Vagina (tissue), 2 donors: ENCODE results near the gene FYB1. TPM values are rescaled to one million over a fixed set of nuclear protein-coding genes. Genes with fewer than 3 reads are reported as not detected.

Experiments used
- DNase-seq, 2 donors: peaks; one replicate each; pipeline ENCODE4 v3.0.0-alpha.2; 2017; ENCODE audit errors: extremely low spot score in 2 of 2
- H3K27ac ChIP-seq: fragments of 200-600 bp; sonication (generic); one replicate; pipeline ENCODE4 v1.5.1; 2019
- H3K27me3 ChIP-seq: fragments of 200-600 bp; sonication (generic); one replicate; pipeline ENCODE4 v1.5.1; 2019
- H3K36me3 ChIP-seq, 2 donors: fragments of 200-600 bp; sonication (generic); one replicate each; pipeline ENCODE4 v1.5.1; 2017 to 2019
- H3K4me1 ChIP-seq: fragments of 200-600 bp; sonication (generic); one replicate; pipeline ENCODE4 v1.5.1; 2019
- H3K4me3 ChIP-seq, 2 donors: fragments of 200-600 bp; sonication (generic); 1 replicate in 1 of 2; 2 replicates in 1 of 2; pipeline ENCODE4 v1.5.1; 2016 to 2019
- H3K9me3 ChIP-seq: fragments of 200-600 bp; sonication (generic); one replicate; pipeline ENCODE4 v1.5.1; 2019
- POLR2A ChIP-seq, 2 donors: fragments of 450-650 bp; IDR thresholded peaks; one replicate each; pipeline ENCODE4 v1.6.1; 2017; ENCODE audit warnings: antibody characterized with exemption in 2 of 2, mild to moderate bottlenecking in 2 of 2, moderate library complexity in 2 of 2
- POLR2AphosphoS5 ChIP-seq, 2 donors: sonication (generic); formaldehyde crosslinking; IDR thresholded peaks; one replicate each; pipeline ENCODE4 v1.9.0; 2017; ENCODE audit warnings: antibody characterized with exemption in 2 of 2, mild to moderate bottlenecking in 2 of 2, low read depth in 1 of 2; ENCODE audit not compliant: insufficient read depth in 1 of 2
- intact Hi-C: fragments of 100-400 bp; cut with DNase I; formaldehyde crosslinking; loops from one replicate; pipeline ENCODE4 v1.15.1; 2023
- total RNA-seq: library from RNA; depleted of rRNA; stranded (reverse); fragments of >200 nt; gene quantifications from one replicate; pipeline ENCODE4 v1.2.3, GENCODE V29; 2016
- TF ChIP-seq, protein P1 (sequence below), 3 experiments: fragments of 450-650 bp in 2 of 3; fragments of 200-600 bp in 1 of 3; sonication (generic) in 1 of 3; IDR thresholded peaks; one replicate each; pipeline ENCODE4 v1.5.1; 2017 to 2019; ENCODE audit warnings: antibody characterized with exemption in 3 of 3, mild to moderate bottlenecking in 2 of 3, moderate library complexity in 2 of 3

The FYB1 gene
- total RNA-seq, 1 donor from 2014 or later, result 10.8 TPM

- Histone ChIP-seq H3K27ac (peak overlapping the region; percentile 57), H3K9me3 (no peaks in the 10 kb centered on the region), H3K4me3 (no peak overlapping the region), H3K36me3 (no peaks in the 10 kb centered on the region), H3K4me1 (peaks cover 14% of the 10 kb centered on the region), H3K27me3 (no peaks in the 10 kb centered on the region)
- DNase-seq, result no peak
- TF ChIP-seq, protein P1, sequence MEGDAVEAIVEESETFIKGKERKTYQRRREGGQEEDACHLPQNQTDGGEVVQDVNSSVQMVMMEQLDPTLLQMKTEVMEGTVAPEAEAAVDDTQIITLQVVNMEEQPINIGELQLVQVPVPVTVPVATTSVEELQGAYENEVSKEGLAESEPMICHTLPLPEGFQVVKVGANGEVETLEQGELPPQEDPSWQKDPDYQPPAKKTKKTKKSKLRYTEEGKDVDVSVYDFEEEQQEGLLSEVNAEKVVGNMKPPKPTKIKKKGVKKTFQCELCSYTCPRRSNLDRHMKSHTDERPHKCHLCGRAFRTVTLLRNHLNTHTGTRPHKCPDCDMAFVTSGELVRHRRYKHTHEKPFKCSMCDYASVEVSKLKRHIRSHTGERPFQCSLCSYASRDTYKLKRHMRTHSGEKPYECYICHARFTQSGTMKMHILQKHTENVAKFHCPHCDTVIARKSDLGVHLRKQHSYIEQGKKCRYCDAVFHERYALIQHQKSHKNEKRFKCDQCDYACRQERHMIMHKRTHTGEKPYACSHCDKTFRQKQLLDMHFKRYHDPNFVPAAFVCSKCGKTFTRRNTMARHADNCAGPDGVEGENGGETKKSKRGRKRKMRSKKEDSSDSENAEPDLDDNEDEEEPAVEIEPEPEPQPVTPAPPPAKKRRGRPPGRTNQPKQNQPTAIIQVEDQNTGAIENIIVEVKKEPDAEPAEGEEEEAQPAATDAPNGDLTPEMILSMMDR (IDR thresholded peaks at IDR 0.05), result peak; percentile 92 to 96 (median 92)
- TF ChIP-seq POLR2A (IDR thresholded peaks at IDR 0.05) (no peak), POLR2AphosphoS5 (IDR thresholded peaks at IDR 0.05; ENCODE audit: insufficient read depth in 1 of 2, low read depth in 1 of 2) (peak; percentile 18 to 23)
- intact Hi-C loops, result loop anchor here (2.0 to 10.0 kb wide), 2 partner anchors 65 to 347 kb away; no protein-coding TSS in a partner anchor
Observed at GRCh38 chr5:39217365-39218281, 1.7 kb downstream of the FYB1 start.

DNA sequence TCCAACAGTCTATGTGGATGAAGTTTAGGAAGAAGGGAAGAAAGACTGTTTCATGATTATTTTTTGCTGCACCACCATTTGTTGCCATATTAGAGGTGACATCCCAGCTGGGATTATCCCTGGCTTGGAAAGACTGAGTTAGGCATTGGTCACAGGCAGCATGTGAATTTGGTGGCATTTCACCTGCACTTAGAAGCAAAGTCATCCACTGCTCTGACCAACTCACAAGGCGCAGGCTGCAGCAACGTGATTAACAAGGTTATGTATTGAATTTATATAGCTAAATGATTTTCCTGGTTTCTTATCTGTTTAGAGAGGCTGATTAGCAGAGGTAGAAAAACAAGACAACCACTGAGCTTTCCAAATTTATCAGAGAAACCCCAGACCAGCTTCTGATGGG lies 2.7 kb downstream of the FYB1 start:
- Histone ChIP-seq H3K4me3 (no peak overlapping the region), H3K36me3 (no peaks in the 10 kb centered on the region), H3K27ac (no peak overlapping the region), H3K27me3 (no peaks in the 10 kb centered on the region), H3K9me3 (no peaks in the 10 kb centered on the region), H3K4me1 (peaks cover 14% of the 10 kb centered on the region)
- no peak for DNase-seq
- intact Hi-C loops, result loop anchor here (10.0 kb wide), 1 partner anchor 348 kb away; no protein-coding TSS in a partner anchor
- TF ChIP-seq POLR2AphosphoS5 (IDR thresholded peaks at IDR 0.05; ENCODE audit: insufficient read depth in 1 of 2, low read depth in 1 of 2) (no peak), POLR2A (IDR thresholded peaks at IDR 0.05) (no peak)
- TF ChIP-seq, protein P1 (IDR thresholded peaks at IDR 0.05), result no peak

GRCh38 chr5:39215857-39216256 lies 3.5 kb downstream of the FYB1 start:
- TF ChIP-seq POLR2A (IDR thresholded peaks at IDR 0.05) (no peak), POLR2AphosphoS5 (IDR thresholded peaks at IDR 0.05; ENCODE audit: insufficient read depth in 1 of 2, low read depth in 1 of 2) (no peak)
- TF ChIP-seq, protein P1 (IDR thresholded peaks at IDR 0.05), result no peak
- no peaks in the 10 kb centered on the region for H3K27me3 ChIP-seq
- H3K9me3 ChIP-seq, result no peaks in the 10 kb centered on the region
- H3K36me3 ChIP-seq, result no peaks in the 10 kb centered on the region
- peaks cover 14% of the 10 kb centered on the region for H3K4me1 ChIP-seq
- intact Hi-C loops, result loop anchor here (10.0 kb wide), 1 partner anchor 349 kb away; no protein-coding TSS in a partner anchor
- DNase-seq, result no peak
- no peak overlapping the region for H3K4me3 ChIP-seq
- no peak overlapping the region for H3K27ac ChIP-seq

DNA sequence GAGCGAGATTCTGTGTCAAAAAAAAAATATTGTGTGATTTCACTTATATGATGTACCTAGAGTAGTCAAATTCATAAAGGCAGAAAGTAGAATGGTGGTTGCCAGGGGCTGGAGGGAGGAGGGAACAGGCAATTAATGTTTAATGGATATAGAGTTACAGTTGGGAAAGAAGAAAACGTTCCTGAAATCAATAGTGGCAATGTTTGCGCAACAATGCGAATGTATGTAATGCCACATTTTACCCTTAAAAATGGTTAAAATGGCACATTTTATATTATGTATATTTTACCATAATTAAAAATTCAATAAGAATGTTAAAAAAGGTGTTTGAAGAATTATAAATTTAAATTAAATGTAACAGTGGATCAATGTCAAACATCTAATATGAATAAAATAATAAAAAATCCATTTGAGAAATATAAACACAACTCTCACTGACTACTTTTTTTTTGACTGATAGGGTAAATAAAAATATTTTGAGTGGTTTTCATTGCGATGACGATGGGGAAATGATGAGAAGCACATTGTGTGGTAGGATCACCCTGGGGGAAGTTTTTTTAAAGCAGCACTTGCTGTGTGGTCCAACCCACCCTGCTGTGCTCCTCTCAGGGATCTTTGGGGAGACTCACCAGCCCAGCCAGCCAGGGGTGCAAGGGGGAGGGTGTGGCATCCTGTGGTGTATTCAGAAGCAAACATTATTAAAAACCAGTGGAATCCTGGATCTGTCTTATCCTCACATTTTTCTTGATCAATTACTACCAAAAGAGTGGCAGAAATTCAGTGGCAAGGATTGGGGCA lies 4.3 kb downstream of the FYB1 start:
- no peaks in the 10 kb centered on the region for H3K27me3 ChIP-seq
- no peaks in the 10 kb centered on the region for H3K36me3 ChIP-seq
- no peaks in the 10 kb centered on the region for H3K9me3 ChIP-seq
- intact Hi-C loops, result loop anchor here (10.0 kb wide), 1 partner anchor 350 kb away; no protein-coding TSS in a partner anchor
- H3K4me3 ChIP-seq, result no peak overlapping the region
- peaks cover 14% of the 10 kb centered on the region for H3K4me1 ChIP-seq
- no peak overlapping the region for H3K27ac ChIP-seq
- no peak for DNase-seq
- TF ChIP-seq, protein P1 (IDR thresholded peaks at IDR 0.05), result no peak
- TF ChIP-seq POLR2AphosphoS5 (IDR thresholded peaks at IDR 0.05; ENCODE audit: insufficient read depth in 1 of 2, low read depth in 1 of 2), result no peak
